ENCODE data around the gene ARHGAP44.

The ARHGAP44 gene

DNA sequence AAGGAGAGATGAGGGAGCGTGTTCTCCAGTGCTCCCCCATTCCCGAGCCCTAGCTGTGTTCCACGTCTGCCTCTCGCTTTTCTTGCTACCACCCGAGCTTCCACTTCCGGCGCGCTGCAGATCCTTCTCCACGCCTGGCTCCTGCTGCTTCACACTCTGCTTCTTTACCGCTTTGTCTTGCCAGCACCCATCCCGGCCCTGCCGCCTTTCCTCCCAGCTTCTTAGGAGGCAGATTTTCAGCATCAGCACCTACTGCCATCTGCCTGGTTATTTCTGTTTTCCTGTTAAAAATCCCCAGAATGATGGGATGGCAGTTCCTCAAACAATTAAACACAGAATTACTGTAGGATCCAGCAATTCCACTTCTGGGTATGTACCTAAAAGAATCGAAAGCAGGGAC, 163.9 kb downstream of the ARHGAP44 start:
- no peak overlapping the region for H3K4me3 ChIP-seq (ENCODE audit: low read depth, low read length)
- TF ChIP-seq CTCF (IDR thresholded peaks at IDR 0.05; ENCODE audit: control insufficient read depth, extremely low read depth, insufficient read depth) = no peak
- no peak for DNase-seq (ENCODE audit: low read depth)

DNA sequence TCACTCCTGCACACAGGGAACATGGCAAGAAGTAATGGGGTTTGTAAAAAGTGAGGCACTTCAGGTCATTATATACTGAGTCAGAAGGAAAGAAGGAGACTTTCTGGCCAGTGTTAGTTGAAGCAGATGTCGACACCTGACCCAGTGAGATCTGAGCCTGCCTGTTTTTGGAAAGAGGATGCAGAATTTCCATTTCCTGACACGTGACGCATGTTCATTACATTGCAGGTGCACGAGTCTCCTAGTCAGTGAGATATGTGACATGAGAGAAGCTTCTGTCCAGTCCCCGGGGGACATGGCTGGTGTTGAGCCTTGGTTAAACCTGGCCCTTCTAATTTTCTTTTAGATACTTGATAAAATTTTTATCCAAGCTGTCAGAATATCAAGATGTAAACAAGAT, 166.2 kb downstream of the ARHGAP44 start:
- no peak for DNase-seq (ENCODE audit: low read depth)
- H3K4me3 ChIP-seq (ENCODE audit: low read depth, low read length) = no peak overlapping the region
- no peak for TF ChIP-seq CTCF (IDR thresholded peaks at IDR 0.05; ENCODE audit: control insufficient read depth, extremely low read depth, insufficient read depth)

GRCh38 chr17:12958786-12959185, 169.5 kb downstream of the ARHGAP44 start:
- no peak for TF ChIP-seq CTCF (IDR thresholded peaks at IDR 0.05; ENCODE audit: control insufficient read depth, extremely low read depth, insufficient read depth)
- DNase-seq (ENCODE audit: low read depth) = no peak
- H3K4me3 ChIP-seq (ENCODE audit: low read depth, low read length) = no peak overlapping the region

- H3K4me3 ChIP-seq (ENCODE audit: low read depth, low read length) = no peak overlapping the region
- DNase-seq (ENCODE audit: low read depth) = no peak
- no peak for TF ChIP-seq CTCF (IDR thresholded peaks at IDR 0.05; ENCODE audit: control insufficient read depth, extremely low read depth, insufficient read depth)
Measured at GRCh38 chr17:12959441-12959840, 170.1 kb downstream of the ARHGAP44 start.

- DNase-seq (ENCODE audit: low read depth) = no peak
- H3K4me3 ChIP-seq (ENCODE audit: low read depth, low read length) = no peak overlapping the region
- TF ChIP-seq CTCF (IDR thresholded peaks at IDR 0.05; ENCODE audit: control insufficient read depth, extremely low read depth, insufficient read depth) = no peak
Measured at GRCh38 chr17:12961655-12962054, 172.4 kb downstream of the ARHGAP44 start.

- H3K4me3 ChIP-seq (ENCODE audit: low read depth, low read length) = no peak overlapping the region
- no peak for DNase-seq (ENCODE audit: low read depth)
- TF ChIP-seq CTCF (IDR thresholded peaks at IDR 0.05; ENCODE audit: control insufficient read depth, extremely low read depth, insufficient read depth) = no peak
Measured at GRCh38 chr17:12963505-12963904, 174.2 kb downstream of the ARHGAP44 start.

- no peak overlapping the region for H3K4me3 ChIP-seq (ENCODE audit: low read depth, low read length)
- DNase-seq (ENCODE audit: low read depth) = no peak
- no peak for TF ChIP-seq CTCF (IDR thresholded peaks at IDR 0.05; ENCODE audit: control insufficient read depth, extremely low read depth, insufficient read depth)
Measured at GRCh38 chr17:12964162-12964561, 174.9 kb downstream of the ARHGAP44 start.
